K562 (cell line): ENCODE measurements around the gene CIART. TPM values are rescaled to one million over a fixed set of nuclear protein-coding genes. Genes with fewer than 3 reads are reported as not detected.

Experiments used
- C11orf30 ChIP-seq: fragments of 450-650 bp; IDR thresholded peaks from 2 replicates; pipeline ENCODE4 v1.6.1; 2016; ENCODE audit warnings: low read depth, mild to moderate bottlenecking
- CC2D1A ChIP-seq: fragments of 450-650 bp; IDR thresholded peaks from 2 replicates; pipeline ENCODE4 v1.6.1; 2017; ENCODE audit warnings: mild to moderate bottlenecking
- CEBPZ ChIP-seq: fragments of 150-350 bp; IDR thresholded peaks from 2 replicates; pipeline ENCODE4 v1.6.1; 2014; ENCODE audit warnings: low read depth, mild to moderate bottlenecking, low read length, borderline replicate concordance
- CREBBP ChIP-seq: IDR thresholded peaks from one replicate; pipeline ENCODE4 v1.6.1; 2012; ENCODE audit warnings: low read depth, mild to moderate bottlenecking, control low read depth, inconsistent platforms, low read length
- CXXC5 ChIP-seq: fragments of 250-450 bp; sonication (Bioruptor Pico); IDR thresholded peaks from 2 replicates; pipeline ENCODE4 v1.8.0; 2022; ENCODE audit warnings: inconsistent platforms, mild to moderate bottlenecking, moderate library complexity
- FOXP1 ChIP-seq: sonication (generic); formaldehyde crosslinking; IDR thresholded peaks from 2 replicates; pipeline ENCODE4 v1.8.0; 2022; ENCODE audit warnings: mild to moderate bottlenecking, missing genetic modification reagents
- HDAC2 ChIP-seq: fragments of 450-650 bp; IDR thresholded peaks from 2 replicates; pipeline ENCODE4 v1.6.1; 2016; ENCODE audit warnings: mild to moderate bottlenecking
- LEF1 ChIP-seq: fragments of 450-650 bp; IDR thresholded peaks from 2 replicates; pipeline ENCODE4 v1.6.1; 2016; ENCODE audit warnings: mild to moderate bottlenecking
- MCM3 ChIP-seq: fragments of 450-650 bp; IDR thresholded peaks from 2 replicates; pipeline ENCODE4 v1.6.1; 2016
- MEIS2 ChIP-seq: fragments of 450-650 bp; IDR thresholded peaks from 2 replicates; pipeline ENCODE4 v1.6.1; 2014; ENCODE audit warnings: mild to moderate bottlenecking; ENCODE audit not compliant: partially characterized antibody
- NR1H2 ChIP-seq: sonication (generic); formaldehyde crosslinking; IDR thresholded peaks from 2 replicates; pipeline ENCODE4 v1.4.0; 2020; ENCODE audit warnings: mild to moderate bottlenecking, missing genetic modification reagents
- RFX5 ChIP-seq: IDR thresholded peaks from 2 replicates; pipeline ENCODE4 v1.6.1; 2011; ENCODE audit warnings: low read depth, mild to moderate bottlenecking, improper control_type of control experiment, low read length
- SAFB ChIP-seq: fragments of 200-400 bp; formaldehyde crosslinking; IDR thresholded peaks from 2 replicates; pipeline ENCODE4 v1.6.1; 2017; ENCODE audit warnings: low read depth, low read length, borderline replicate concordance
- SPI1 ChIP-seq: IDR thresholded peaks from 2 replicates; pipeline ENCODE4 v1.6.1; 2011; ENCODE audit warnings: low read depth, low read length, control low read depth, borderline replicate concordance
- U2AF2 ChIP-seq: fragments of 200-400 bp; formaldehyde crosslinking; optimal IDR thresholded peaks from 2 replicates; pipeline ENCODE3; 2017; ENCODE audit warnings: low read depth, mild to moderate bottlenecking, low read length
- UBTF ChIP-seq, 2 experiments: IDR thresholded peaks; 2 replicates each; pipeline ENCODE4 v1.6.1; 2012; ENCODE audit warnings: improper control_type of control experiment in 2 of 2, low read depth in 2 of 2, low read length in 2 of 2, borderline replicate concordance in 1 of 2
- ZNF384 ChIP-seq: IDR thresholded peaks from 2 replicates; pipeline ENCODE4 v1.6.1; 2012; ENCODE audit warnings: low read depth, low read length, improper control_type of control experiment
- ZNF699 ChIP-seq: fragments of 250-450 bp; sonication (Bioruptor Pico); IDR thresholded peaks from 2 replicates; pipeline ENCODE4 v1.8.0; 2021; ENCODE audit warnings: mild to moderate bottlenecking, moderate library complexity; ENCODE audit not compliant: insufficient replicate concordance
- polyA plus RNA-seq, 8 experiments: library from polyadenylated mRNA; depleted of rRNA in 4 of 8; stranded (reverse) in 5 of 8; unstranded in 3 of 8; fragments of >200 nt; fragmentation: Nextera tagmentation in 2 of 8; fragmentation: Illumina TruSeq in 1 of 8; extraction: Ambion mirVana in 2 of 8; extraction: Trizol in 1 of 8; gene quantifications; 2 replicates each; pipeline versions ENCODE4 v1.2.1 to v1.2.3, GENCODE V29; 2011 to 2014; ENCODE audit warnings: inconsistent platforms in 1 of 8, missing spikeins in 1 of 8
- total RNA-seq, 7 experiments: library from RNA; depleted of rRNA in 6 of 7; stranded (reverse); fragments of >200 nt in 6 of 7; fragmentation: Illumina TruSeq in 2 of 7; extraction: Trizol in 2 of 7; gene quantifications; 2 replicates each; pipeline versions ENCODE4 v1.2.1 to v1.2.3, GENCODE V29; 2011 to 2021; ENCODE audit warnings: low replicate concordance in 1 of 7
- TF ChIP-seq, protein P1 (sequence below): fragments of 450-650 bp; formaldehyde crosslinking; IDR thresholded peaks from 2 replicates; pipeline ENCODE4 v1.4.0; 2020; ENCODE audit warnings: mild to moderate bottlenecking, mixed read lengths
- TF ChIP-seq, protein P2 (sequence below), 2 experiments: fragments of 450-650 bp in 1 of 2; sonication (generic) in 1 of 2; formaldehyde crosslinking; conservative IDR thresholded peaks; 2 replicates each; pipeline versions ENCODE4 v1.4.0 to v1.8.1; 2020 to 2022; ENCODE audit warnings: mild to moderate bottlenecking in 1 of 2, missing genetic modification reagents in 1 of 2

The CIART gene
- total and polyA plus RNA-seq, 9 of the 15 experiments (the other 6 are each of a cell fraction or from before 2014, with no cell fraction given) = 0.07 to 0.35 (median 0.19) TPM; not detected in 2

GRCh38 chr1:150268705-150269403 is 13.5 kb upstream of the CIART start, which contains the start of gene APH1A (continued):
- TF ChIP-seq, protein P1, sequence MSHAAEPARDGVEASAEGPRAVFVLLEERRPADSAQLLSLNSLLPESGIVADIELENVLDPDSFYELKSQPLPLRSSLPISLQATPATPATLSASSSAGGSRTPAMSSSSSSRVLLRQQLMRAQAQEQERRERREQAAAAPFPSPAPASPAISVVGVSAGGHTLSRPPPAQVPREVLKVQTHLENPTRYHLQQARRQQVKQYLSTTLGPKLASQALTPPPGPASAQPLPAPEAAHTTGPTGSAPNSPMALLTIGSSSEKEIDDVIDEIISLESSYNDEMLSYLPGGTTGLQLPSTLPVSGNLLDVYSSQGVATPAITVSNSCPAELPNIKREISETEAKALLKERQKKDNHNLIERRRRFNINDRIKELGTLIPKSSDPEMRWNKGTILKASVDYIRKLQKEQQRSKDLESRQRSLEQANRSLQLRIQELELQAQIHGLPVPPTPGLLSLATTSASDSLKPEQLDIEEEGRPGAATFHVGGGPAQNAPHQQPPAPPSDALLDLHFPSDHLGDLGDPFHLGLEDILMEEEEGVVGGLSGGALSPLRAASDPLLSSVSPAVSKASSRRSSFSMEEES (CRISPR knock-in tag) = no peak
- TF ChIP-seq U2AF2 (no peak), MCM3 (no peak), MEIS2 (no peak), SAFB (no peak), C11orf30 (peak; percentile 73), LEF1 (no peak), ZNF699 (no peak), CREBBP (no peak), ZNF384 (0 out of 2 replicates have a peak, but pooled peaks have one; percentile 15), NR1H2 (CRISPR knock-in tag) (no peak), CC2D1A (no peak), RFX5 (no peak), SPI1 (peak; percentile 61; the same call in 1 of the 2 replicates), CEBPZ (no peak), FOXP1 (CRISPR knock-in tag) (no peak), CXXC5 (CRISPR knock-in tag) (peak; percentile 83), HDAC2 (0 out of 2 replicates have a peak, but pooled peaks have one; percentile 47), UBTF (IDR thresholded peaks at IDR 0.05; ENCODE audit: borderline replicate concordance in 1 of 2, low read depth in 2 of 2, low read length in 2 of 2) (no peak)
- TF ChIP-seq, protein P2, sequence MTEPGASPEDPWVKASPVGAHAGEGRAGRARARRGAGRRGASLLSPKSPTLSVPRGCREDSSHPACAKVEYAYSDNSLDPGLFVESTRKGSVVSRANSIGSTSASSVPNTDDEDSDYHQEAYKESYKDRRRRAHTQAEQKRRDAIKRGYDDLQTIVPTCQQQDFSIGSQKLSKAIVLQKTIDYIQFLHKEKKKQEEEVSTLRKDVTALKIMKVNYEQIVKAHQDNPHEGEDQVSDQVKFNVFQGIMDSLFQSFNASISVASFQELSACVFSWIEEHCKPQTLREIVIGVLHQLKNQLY (CRISPR knock-in tag; conservative IDR thresholded peaks at IDR 0.05) = no peak
